ENCODE results near the gene TSPAN18.

- no peak for TF ChIP-seq EZH2 (IDR thresholded peaks at IDR 0.05; ENCODE audit: borderline replicate concordance, low read depth, low read length, poor library complexity, severe bottlenecking)
- TF ChIP-seq CTCF (conservative IDR thresholded peaks at IDR 0.05; ENCODE audit: low read depth, low read length), result no peak
Measured at GRCh38 chr11:44876906-44877305, 150.1 kb downstream of the TSPAN18 start.

All from A673 (cell line).